Small intestine (tissue), 7 donors: ENCODE measurements around the gene CDT1. TPM values are rescaled to one million over a fixed set of nuclear protein-coding genes. Genes with fewer than 3 reads are reported as not detected.

Source experiments
- DNase-seq, 2 donors: peaks; one replicate each; pipeline versions ENCODE4 v3.0.0 to v3.0.0-alpha.2; 2013
- FAIRE-seq: peaks from 2 replicates; lab custom pipeline; 2012; peaks lifted over from hg19 to GRCh38; lab: Jason Lieb, UNC
- H3K27ac ChIP-seq, 3 donors: one replicate each; pipeline ENCODE4 v1.5.1; 2013; ENCODE audit warnings: low read length in 2 of 3, mild to moderate bottlenecking in 2 of 3, control low read depth in 1 of 3, inconsistent platforms in 1 of 3, low read depth in 1 of 3, moderate library complexity in 1 of 3
- H3K27me3 ChIP-seq, 3 donors: one replicate each; pipeline ENCODE4 v1.6.1; 2013; ENCODE audit warnings: low read length in 3 of 3, inconsistent platforms in 1 of 3; ENCODE audit not compliant: control insufficient read depth in 3 of 3, insufficient read depth in 3 of 3
- H3K36me3 ChIP-seq, 3 donors: one replicate each; pipeline ENCODE4 v1.6.1; 2013; ENCODE audit warnings: low read length in 3 of 3, inconsistent platforms in 1 of 3, low read depth in 1 of 3, mild to moderate bottlenecking in 1 of 3, moderate library complexity in 1 of 3; ENCODE audit not compliant: control insufficient read depth in 3 of 3, insufficient read depth in 2 of 3
- H3K4me1 ChIP-seq, 3 donors: one replicate each; pipeline ENCODE4 v1.6.1; 2013; ENCODE audit warnings: low read length in 2 of 3, inconsistent platforms in 1 of 3, low read depth in 1 of 3, mild to moderate bottlenecking in 1 of 3, moderate library complexity in 1 of 3; ENCODE audit not compliant: control insufficient read depth in 3 of 3, insufficient read depth in 2 of 3
- H3K4me3 ChIP-seq, 3 donors: one replicate each; pipeline ENCODE4 v1.5.1; 2013; ENCODE audit warnings: low read length in 3 of 3, control low read depth in 1 of 3, inconsistent platforms in 1 of 3, low read depth in 1 of 3, mild to moderate bottlenecking in 1 of 3, moderate library complexity in 1 of 3
- H3K9me3 ChIP-seq, 2 donors: one replicate each; pipeline ENCODE4 v1.6.1; 2013; ENCODE audit warnings: low read depth in 1 of 2, low read length in 1 of 2; ENCODE audit not compliant: control insufficient read depth in 2 of 2, insufficient read depth in 1 of 2
- WGBS, 3 donors: extraction: QIAGEN DNeasy Blood & Tissue Kit; methylation state at CpG; one replicate each; pipeline ENCODE4 v1.1.7; 2013; 5-methylcytosine and 5-hydroxymethylcytosine counted together
- polyA plus RNA-seq, 4 donors: library from polyadenylated mRNA; stranded (reverse) in 3 of 4; unstranded in 1 of 4; fragments of 200-250 nt in 3 of 4; fragments of 120-200 nt in 1 of 4; gene quantifications; one replicate each; pipeline versions ENCODE4 v1.2.1 to v1.2.3, GENCODE V29; 2013
- donor health status: healthy with polysubstance abuse.
- donor health status: control.
- donor health status: control.
- donor health status: Bipolar disorder and iron deficiency.
- donor health status: healthy.

Gene CDT1
- polyA plus RNA-seq, 4 donors: 1.1 to 16.7 (median 9.0) TPM

DNA sequence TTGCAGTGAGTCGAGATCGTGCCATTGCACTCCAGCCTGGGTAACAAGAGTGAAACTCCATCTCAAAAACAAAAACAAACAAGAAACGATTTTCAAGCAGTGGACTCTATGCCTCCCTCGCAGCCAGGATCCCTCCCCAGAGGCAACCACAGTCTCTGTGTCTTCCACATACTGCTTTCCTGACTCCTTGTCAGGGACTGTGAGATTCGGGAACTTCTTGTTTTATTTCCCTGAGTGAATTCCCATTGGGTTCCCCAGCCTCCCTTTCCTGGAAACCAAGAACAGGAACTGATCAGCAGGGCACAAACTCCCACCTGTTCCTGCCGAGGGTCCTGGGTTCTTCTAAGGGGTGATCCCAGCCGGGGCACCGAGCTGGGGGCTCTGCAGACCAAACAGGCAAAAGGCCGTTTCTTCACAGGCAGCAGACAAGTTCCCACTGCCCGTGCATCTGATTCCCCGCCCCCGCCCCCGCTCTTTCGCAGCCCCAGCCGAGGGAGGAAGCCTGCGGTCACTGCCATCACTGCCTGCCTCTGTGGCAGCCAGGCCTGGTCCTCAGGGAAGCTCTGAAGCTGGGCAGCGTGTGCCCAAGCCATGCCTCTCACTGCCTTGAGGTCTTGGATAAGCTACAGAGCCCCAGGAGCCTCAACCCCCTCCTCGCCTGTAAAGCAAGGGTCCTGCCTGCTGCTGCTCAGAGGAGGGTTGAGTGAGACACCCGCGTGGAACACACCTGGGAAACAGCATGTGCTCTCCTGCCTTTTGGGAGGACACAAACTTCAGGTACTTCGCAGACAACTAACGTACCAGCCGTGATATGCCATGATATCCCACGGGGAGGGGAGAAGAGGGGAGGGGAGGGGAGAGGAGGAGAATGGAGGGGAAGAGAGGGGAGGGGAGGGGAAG lies 13.0 kb upstream of the CDT1 start:
- peaks cover 0 to 6% (median 0%) of the 10 kb centered on the region in 3 donors for H3K27me3 ChIP-seq
- no peak for DNase-seq
- WGBS, 3 donors: 23 to 40% (median 30%) methylated on average over 23 to 24 of the region's 24 CpGs
- H3K27ac ChIP-seq: peak overlapping the region in 1 of 3 donors; percentile 79
- H3K4me3 ChIP-seq: no peak overlapping the region
- FAIRE-seq: no peak
- no peaks in the 10 kb centered on the region for H3K36me3 ChIP-seq
- H3K4me1 ChIP-seq: peaks cover 0 to 33% (median 0%) of the 10 kb centered on the region in 3 donors
- H3K9me3 ChIP-seq: no peaks in the 10 kb centered on the region

DNA sequence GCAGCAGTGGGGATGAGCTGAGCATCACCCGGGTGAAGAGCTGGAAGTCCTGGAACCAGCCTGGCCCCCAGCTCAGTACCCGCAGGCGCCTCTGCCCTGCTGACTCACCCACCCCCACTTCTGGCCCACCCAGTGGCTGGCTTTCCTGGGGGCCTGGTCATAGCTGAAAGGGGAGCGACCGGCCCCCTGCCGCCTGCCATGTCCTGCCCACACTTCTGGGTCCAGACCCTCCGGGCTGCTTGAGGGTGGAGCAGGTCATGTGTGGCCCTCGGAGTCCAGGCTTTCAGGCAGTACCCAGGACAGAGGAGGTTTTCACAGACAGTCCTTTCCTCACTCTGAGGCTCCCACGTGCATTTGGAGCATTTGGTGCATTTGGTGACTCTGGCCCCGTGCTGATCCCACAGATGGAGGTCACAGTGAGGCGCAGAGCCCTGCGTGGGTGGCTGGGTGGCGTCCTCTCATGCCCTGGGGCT lies 11.5 kb upstream of the CDT1 start:
- WGBS, 3 donors: 68 to 81% (median 76%) methylated on average over 13 of the region's 13 CpGs
- no peaks in the 10 kb centered on the region for H3K36me3 ChIP-seq
- peaks cover 0 to 6% (median 0%) of the 10 kb centered on the region in 3 donors for H3K27me3 ChIP-seq
- H3K4me1 ChIP-seq: peaks cover 0 to 29% (median 0%) of the 10 kb centered on the region in 3 donors
- DNase-seq (no peak), FAIRE-seq (no peak)
- no peaks in the 10 kb centered on the region for H3K9me3 ChIP-seq
- no peak overlapping the region for H3K27ac ChIP-seq
- H3K4me3 ChIP-seq: no peak overlapping the region

DNA sequence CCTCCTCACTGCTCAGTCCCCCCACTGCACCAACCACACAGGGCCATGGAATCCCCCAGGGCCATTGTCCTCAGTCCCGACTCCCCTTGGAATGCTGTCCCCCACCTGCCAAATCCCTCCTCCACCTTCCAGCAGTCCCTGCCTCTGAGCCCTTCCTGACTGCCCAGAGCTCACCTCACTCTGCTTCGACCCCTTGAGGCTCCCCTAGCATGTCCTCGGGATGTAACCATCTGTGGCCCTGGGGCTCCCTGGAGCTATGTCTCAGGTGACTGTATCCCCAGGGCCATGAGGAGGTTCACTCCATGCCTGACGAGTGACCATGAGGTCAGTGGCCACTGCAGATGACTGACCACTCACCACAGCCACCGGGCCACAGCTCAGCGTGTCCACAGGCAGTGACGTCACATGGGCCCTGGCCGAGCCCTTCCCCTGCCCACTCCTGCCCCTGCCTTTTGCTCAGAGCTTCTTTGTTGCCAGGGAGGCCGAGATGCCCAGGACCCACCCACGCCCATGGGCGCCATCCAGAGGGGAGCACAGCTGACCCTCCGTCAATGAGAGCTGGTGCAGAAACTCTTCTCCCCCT lies 10.8 kb upstream of the CDT1 start:
- H3K27ac ChIP-seq: no peak overlapping the region
- H3K4me1 ChIP-seq: peaks cover 0 to 22% (median 0%) of the 10 kb centered on the region in 3 donors
- WGBS, 3 donors: 83 to 90% (median 84%) methylated on average over 11 to 12 of the region's 12 CpGs
- no peak overlapping the region for H3K4me3 ChIP-seq
- peaks cover 0 to 6% (median 0%) of the 10 kb centered on the region in 3 donors for H3K27me3 ChIP-seq
- DNase-seq (no peak), FAIRE-seq (no peak)
- no peaks in the 10 kb centered on the region for H3K36me3 ChIP-seq
- no peaks in the 10 kb centered on the region for H3K9me3 ChIP-seq

DNA sequence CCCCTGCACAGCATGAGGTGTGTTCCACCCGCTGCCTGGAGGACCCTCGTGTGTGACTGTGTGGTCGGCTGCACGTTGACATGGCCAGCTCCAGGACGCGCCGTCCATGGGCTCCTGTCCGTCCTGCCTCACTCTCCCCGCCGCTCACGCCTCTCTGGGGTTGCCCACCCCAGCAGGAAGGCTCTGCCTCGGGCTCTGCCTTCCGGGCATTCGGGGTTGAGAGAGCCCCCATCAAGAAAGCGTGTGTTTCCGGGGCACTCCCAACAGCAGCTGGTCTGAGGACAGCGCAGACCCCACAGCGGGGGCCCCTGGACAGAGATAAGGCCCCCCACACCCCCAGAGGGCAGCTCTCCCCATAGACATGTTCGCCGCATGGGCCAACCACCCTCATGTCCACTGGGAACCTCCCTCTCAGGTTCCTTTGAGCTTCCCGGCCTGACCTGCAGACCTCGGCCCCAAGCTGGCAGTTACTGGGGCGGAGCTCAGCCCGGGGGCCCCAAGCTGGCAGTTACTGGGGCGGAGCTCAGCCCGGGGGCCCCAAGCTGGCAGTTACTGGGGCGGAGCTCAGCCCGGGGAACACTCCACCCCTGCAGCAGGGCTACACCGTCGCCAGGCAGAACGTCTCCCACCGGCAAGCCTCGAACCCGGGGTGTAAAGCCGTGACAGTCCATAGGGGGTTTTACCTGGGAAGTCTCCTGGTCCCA lies 10.2 kb upstream of the CDT1 start:
- H3K9me3 ChIP-seq: no peaks in the 10 kb centered on the region
- DNase-seq (peak in 1 of 2 donors; percentile 75), FAIRE-seq (no peak)
- H3K27ac ChIP-seq: peak overlapping the region in 1 of 3 donors; percentile 29
- WGBS, 3 donors: 38 to 42% (median 39%) methylated on average over 33 to 35 of the region's 35 CpGs
- no peaks in the 10 kb centered on the region for H3K36me3 ChIP-seq
- H3K4me1 ChIP-seq: peaks cover 0 to 21% (median 0%) of the 10 kb centered on the region in 3 donors
- H3K27me3 ChIP-seq: peaks cover 0 to 6% (median 0%) of the 10 kb centered on the region in 3 donors
- H3K4me3 ChIP-seq: peak overlapping the region in 1 of 3 donors; percentile 12

DNA sequence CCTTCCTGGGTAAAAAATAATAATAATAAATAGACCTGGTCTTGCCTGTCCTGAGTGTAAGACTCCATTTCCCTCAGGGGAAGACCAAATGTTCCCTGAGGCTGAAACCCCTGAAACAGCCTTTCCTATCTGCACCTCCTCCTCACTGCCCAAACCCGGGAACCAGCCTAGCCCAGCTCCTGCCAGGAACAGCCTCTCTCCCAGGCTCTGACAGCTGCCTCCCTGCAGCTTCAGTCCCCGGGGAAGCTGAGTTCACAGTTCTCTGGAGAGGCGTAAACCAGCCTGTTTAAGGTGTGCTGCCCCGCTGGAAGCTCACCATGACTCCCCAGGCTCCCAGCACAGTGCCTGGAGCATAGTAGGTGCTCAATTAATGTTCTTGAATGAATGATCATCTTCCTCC lies 7.3 kb upstream of the CDT1 start:
- FAIRE-seq: no peak
- Histone ChIP-seq H3K9me3 (no peaks in the 10 kb centered on the region), H3K27me3 (peaks cover 0 to 4% (median 0%) of the 10 kb centered on the region in 3 donors), H3K27ac (no peak overlapping the region), H3K4me1 (peaks cover 0 to 17% (median 0%) of the 10 kb centered on the region in 3 donors), H3K36me3 (peaks cover 0 to 8% (median 0%) of the 10 kb centered on the region in 3 donors), H3K4me3 (no peak overlapping the region)
- 66 to 88% (median 79%) methylated on average over 4 of the region's 4 CpGs for WGBS, 3 donors
- DNase-seq: no peak

DNA sequence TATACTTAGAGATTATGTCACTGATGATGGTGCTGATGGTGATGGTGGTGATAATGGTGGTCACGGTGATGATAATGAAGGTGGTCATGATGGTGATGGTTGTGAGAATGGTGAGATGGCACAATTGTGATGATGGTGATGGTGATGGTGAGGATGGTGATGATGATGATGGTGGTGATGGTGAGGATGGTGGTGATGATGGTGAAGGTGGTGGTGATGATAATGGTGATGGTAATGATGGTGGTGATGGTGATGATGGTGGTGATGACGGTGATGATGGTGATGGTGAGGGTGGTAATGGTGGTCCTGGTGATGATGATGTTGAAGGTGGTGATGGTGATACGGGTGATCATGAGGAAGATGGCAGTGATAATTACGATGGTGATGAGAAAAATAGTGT lies 5.5 kb upstream of the CDT1 start:
- peaks cover 0 to under 1% (median 0%) of the 10 kb centered on the region in 3 donors for H3K27me3 ChIP-seq
- WGBS, 3 donors: 91 to 98% (median 92%) methylated on average over 4 of the region's 4 CpGs
- FAIRE-seq: no peak

DNA sequence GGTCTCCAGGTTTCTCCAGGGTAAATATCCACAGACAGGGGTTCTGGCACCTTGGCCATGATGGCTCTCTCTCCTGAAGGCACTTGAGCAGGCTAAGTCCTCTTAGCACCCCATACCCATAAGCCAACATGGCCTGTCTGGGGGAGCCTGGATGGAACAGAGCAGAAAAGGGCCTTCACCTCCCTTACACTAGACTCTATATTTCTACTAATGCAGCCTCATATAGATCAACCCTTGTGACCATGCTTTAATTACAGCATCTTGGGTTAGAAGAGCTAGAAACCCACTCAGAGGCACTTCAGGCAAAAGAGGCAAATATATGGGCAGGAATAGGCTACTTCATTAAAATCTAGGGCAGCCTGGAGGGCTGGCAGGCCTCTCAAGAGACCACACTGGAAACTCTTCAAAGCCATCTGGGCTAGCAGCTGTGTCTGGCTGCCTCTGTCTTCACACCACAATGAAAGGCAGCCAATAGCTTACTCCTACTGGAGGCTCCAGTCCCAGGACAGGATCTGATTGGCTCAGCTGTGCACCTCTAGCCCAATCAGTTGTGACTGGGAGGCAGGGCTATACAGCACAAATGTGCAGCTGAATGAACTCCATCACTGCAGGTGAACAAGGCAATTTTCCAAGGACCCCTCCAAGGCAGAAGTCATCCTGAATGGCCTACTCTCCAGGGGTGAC lies 4.7 kb upstream of the CDT1 start:
- no peak overlapping the region for H3K27ac ChIP-seq

More for the DNA sequence above, 5.5 kb upstream of the CDT1 start:
- H3K4me3 ChIP-seq: no peak overlapping the region
- DNase-seq: no peak
- H3K27ac ChIP-seq: no peak overlapping the region
- H3K36me3 ChIP-seq: peaks cover 0 to 8% (median 0%) of the 10 kb centered on the region in 3 donors
- no peaks in the 10 kb centered on the region for H3K9me3 ChIP-seq
- peaks cover 0 to 4% (median 0%) of the 10 kb centered on the region in 3 donors for H3K4me1 ChIP-seq

More for the DNA sequence above, 4.7 kb upstream of the CDT1 start:
- no peaks in the 10 kb centered on the region for H3K27me3 ChIP-seq
- H3K4me3 ChIP-seq: no peak overlapping the region
- no peaks in the 10 kb centered on the region for H3K4me1 ChIP-seq
- no peak for DNase-seq
- H3K9me3 ChIP-seq: no peaks in the 10 kb centered on the region
- peaks cover 0 to 8% (median 0%) of the 10 kb centered on the region in 3 donors for H3K36me3 ChIP-seq
- no peak for FAIRE-seq
